Gastroesophageal sphincter (tissue), 4 donors: ENCODE data around the gene TSHZ2. TPM values are rescaled to one million over a fixed set of nuclear protein-coding genes. Genes with fewer than 3 reads are reported as not detected.

ENCODE experiments used
- ATAC-seq: fragments of 150-250 bp; one replicate; pipeline ENCODE4 v1.9.1; 2016; ENCODE audit warnings: mild to moderate bottlenecking, moderate library complexity
- H3K27ac ChIP-seq, 4 donors: fragments of 200-600 bp; sonication (generic) in 3 of 4; 1 replicate in 3 of 4; 2 replicates in 1 of 4; pipeline ENCODE4 v1.5.1; 2016 to 2019
- H3K27me3 ChIP-seq: fragments of 200-600 bp; sonication (generic); one replicate; pipeline ENCODE4 v1.5.1; 2019
- H3K36me3 ChIP-seq, 2 donors: fragments of 200-600 bp; sonication (generic); one replicate each; pipeline ENCODE4 v1.5.1; 2019; ENCODE audit warnings: control low read depth in 1 of 2
- H3K4me1 ChIP-seq, 3 donors: fragments of 200-600 bp; sonication (generic); 1 replicate in 2 of 3; 2 replicates in 1 of 3; pipeline ENCODE4 v1.5.1; 2016 to 2019; ENCODE audit warnings: control low read depth in 2 of 3
- H3K4me3 ChIP-seq, 2 donors: fragments of 200-600 bp; sonication (generic); one replicate each; pipeline ENCODE4 v1.5.1; 2019; ENCODE audit warnings: mild to moderate bottlenecking in 1 of 2, moderate library complexity in 1 of 2
- H3K9me3 ChIP-seq, 3 donors: fragments of 200-600 bp; sonication (generic); one replicate each; pipeline ENCODE4 v1.5.1; 2017 to 2019; ENCODE audit warnings: control low read depth in 2 of 3
- EP300 ChIP-seq: sonication (generic); formaldehyde crosslinking; IDR thresholded peaks from one replicate; pipeline ENCODE4 v1.6.1; 2017; ENCODE audit warnings: antibody characterized with exemption, mild to moderate bottlenecking
- POLR2A ChIP-seq, 2 donors: fragments of 450-650 bp; IDR thresholded peaks; one replicate each; pipeline ENCODE4 v1.6.1; 2017; ENCODE audit warnings: antibody characterized with exemption in 2 of 2, mild to moderate bottlenecking in 2 of 2, moderate library complexity in 1 of 2
- POLR2AphosphoS5 ChIP-seq: sonication (generic); formaldehyde crosslinking; IDR thresholded peaks from one replicate; pipeline ENCODE4 v1.6.1; 2017; ENCODE audit warnings: antibody characterized with exemption
- WGBS, 2 donors: methylation state at CpG; one replicate each; pipeline ENCODE4 v1.1.5; 2018; ENCODE audit warnings: low coverage in 1 of 2; 5-methylcytosine and 5-hydroxymethylcytosine counted together
- total RNA-seq, 4 donors: library from RNA; depleted of rRNA; stranded (reverse); fragments of >200 nt; gene quantifications; one replicate each; pipeline ENCODE4 v1.1.0, GENCODE V29; 2016
- TF ChIP-seq, protein P1 (sequence below), 4 experiments: fragments of 200-600 bp in 2 of 4; fragments of 450-650 bp in 2 of 4; sonication (generic) in 1 of 4; IDR thresholded peaks; one replicate each; pipeline ENCODE4 v1.5.1; 2017 to 2019; ENCODE audit warnings: antibody characterized with exemption in 4 of 4, mild to moderate bottlenecking in 2 of 4, moderate library complexity in 2 of 4

The TSHZ2 gene
- total RNA-seq, 4 donors from 2014 or later, result 9.9 to 21.3 (median 12.2) TPM

DNA sequence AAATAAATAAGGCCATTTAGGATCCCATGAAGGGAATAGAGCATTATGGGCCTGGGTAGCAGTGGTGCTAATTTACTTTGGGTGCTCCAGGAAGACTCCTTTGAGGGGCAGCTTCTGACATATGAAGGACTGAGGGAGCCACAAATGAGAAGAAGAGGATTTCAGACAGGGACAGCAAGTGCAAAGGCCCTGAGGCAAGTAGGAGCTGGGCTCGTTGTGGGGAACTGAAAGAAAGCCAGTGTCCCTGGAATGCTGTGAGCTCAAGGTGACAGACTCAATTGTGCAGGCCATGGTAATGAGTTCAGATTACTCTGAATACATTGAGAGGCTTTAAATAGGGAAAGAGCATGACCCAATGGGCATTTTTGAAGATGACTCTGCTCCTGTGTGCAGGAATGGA lies 307.6 kb downstream of the TSHZ2 start:
- WGBS, 2 donors, result 86 to 89% methylated on average over 1 of the region's 1 CpG
- H3K4me3 ChIP-seq, result no peak overlapping the region
- no peak overlapping the region for H3K27ac ChIP-seq
- no peaks in the 10 kb centered on the region for H3K4me1 ChIP-seq
- ATAC-seq, result no peak
- no peaks in the 10 kb centered on the region for H3K9me3 ChIP-seq
- TF ChIP-seq, protein P1, sequence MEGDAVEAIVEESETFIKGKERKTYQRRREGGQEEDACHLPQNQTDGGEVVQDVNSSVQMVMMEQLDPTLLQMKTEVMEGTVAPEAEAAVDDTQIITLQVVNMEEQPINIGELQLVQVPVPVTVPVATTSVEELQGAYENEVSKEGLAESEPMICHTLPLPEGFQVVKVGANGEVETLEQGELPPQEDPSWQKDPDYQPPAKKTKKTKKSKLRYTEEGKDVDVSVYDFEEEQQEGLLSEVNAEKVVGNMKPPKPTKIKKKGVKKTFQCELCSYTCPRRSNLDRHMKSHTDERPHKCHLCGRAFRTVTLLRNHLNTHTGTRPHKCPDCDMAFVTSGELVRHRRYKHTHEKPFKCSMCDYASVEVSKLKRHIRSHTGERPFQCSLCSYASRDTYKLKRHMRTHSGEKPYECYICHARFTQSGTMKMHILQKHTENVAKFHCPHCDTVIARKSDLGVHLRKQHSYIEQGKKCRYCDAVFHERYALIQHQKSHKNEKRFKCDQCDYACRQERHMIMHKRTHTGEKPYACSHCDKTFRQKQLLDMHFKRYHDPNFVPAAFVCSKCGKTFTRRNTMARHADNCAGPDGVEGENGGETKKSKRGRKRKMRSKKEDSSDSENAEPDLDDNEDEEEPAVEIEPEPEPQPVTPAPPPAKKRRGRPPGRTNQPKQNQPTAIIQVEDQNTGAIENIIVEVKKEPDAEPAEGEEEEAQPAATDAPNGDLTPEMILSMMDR (IDR thresholded peaks at IDR 0.05), result no peak
- TF ChIP-seq POLR2A (IDR thresholded peaks at IDR 0.05) (no peak), EP300 (no peak)
- no peaks in the 10 kb centered on the region for H3K36me3 ChIP-seq
- no peaks in the 10 kb centered on the region for H3K27me3 ChIP-seq

DNA sequence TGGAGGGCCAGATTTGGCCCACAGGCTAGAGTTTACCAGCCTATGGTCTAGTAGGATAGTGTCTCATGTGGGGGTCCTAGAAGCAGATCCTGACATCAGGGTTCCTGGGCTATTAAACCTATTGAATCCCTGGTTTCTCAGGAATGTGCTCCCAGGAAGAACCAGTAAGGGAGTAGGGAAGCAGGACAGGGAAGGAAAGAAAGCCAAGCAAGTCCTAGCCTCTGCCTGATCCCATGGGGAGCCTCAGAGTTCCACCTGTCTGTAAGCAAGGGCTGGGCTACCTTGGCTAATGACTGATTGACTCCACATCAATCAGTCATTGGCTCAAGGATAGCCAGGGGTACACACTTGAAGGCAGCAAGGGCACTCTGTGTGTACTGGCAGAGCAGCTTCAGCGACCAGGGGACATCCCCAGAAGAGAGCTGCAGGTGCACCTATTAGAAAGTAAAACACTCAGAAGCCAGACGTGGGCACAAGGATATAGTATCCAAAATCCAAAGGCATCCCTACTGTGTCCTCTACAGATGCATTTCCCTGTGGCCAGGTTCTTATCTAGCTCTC lies 309.5 kb downstream of the TSHZ2 start:
- 95% methylated on average over 2 of the region's 2 CpGs; no CpG with 5 or more reads in 1 of the 2 donors for WGBS, 2 donors
- TF ChIP-seq, protein P1 (IDR thresholded peaks at IDR 0.05), result no peak
- TF ChIP-seq POLR2AphosphoS5, result no peak
- TF ChIP-seq POLR2A (IDR thresholded peaks at IDR 0.05), result no peak
- no peak for TF ChIP-seq EP300
- H3K27me3 ChIP-seq, result no peaks in the 10 kb centered on the region
- no peak for ATAC-seq
- no peaks in the 10 kb centered on the region for H3K9me3 ChIP-seq
- H3K36me3 ChIP-seq, result no peaks in the 10 kb centered on the region
- no peak overlapping the region for H3K4me3 ChIP-seq
- H3K27ac ChIP-seq, result no peak overlapping the region
- H3K4me1 ChIP-seq, result no peaks in the 10 kb centered on the region

DNA sequence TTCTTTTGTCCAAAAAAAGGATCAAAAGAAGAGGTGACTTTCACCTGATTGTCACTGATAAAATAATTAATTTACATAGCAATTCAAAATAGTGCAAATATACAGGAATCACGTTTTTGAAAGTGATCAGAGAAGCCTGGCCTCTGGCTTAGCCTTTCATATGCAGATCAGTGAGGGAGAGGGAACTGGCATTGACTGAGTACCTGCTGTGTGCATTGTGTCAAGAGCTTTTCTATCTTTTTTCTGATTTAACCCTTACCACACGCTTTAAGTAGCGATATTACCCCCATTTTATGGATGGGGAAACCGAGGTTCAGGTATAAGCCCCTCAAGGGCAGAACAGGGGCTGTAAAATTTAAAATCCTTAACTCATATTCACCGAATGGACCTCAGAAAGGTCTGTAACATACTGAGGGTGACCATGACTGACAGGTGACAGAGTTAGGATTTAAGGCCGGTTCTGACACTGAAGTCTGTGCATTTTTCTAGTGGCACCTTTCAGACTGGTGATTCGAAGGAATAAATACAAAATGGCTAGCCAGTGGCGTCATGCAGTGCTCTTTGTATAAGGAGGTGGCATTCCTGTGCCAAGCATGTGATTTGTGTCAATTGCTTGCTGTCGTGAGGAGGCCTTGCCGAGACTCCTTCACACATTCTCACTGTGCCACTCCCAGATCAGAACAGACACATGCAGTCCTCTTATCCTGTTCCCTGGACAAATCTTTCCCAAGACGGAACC lies 310.2 kb downstream of the TSHZ2 start:
- no peaks in the 10 kb centered on the region for H3K27me3 ChIP-seq
- 78 to 96% methylated on average over 8 to 9 of the region's 11 CpGs for WGBS, 2 donors
- H3K4me1 ChIP-seq, result no peaks in the 10 kb centered on the region
- TF ChIP-seq POLR2AphosphoS5 (no peak), POLR2A (IDR thresholded peaks at IDR 0.05) (no peak), EP300 (no peak)
- TF ChIP-seq, protein P1 (IDR thresholded peaks at IDR 0.05), result no peak
- ATAC-seq, result no peak
- no peak overlapping the region for H3K4me3 ChIP-seq
- no peak overlapping the region for H3K27ac ChIP-seq
- no peaks in the 10 kb centered on the region for H3K9me3 ChIP-seq
- no peaks in the 10 kb centered on the region for H3K36me3 ChIP-seq

DNA sequence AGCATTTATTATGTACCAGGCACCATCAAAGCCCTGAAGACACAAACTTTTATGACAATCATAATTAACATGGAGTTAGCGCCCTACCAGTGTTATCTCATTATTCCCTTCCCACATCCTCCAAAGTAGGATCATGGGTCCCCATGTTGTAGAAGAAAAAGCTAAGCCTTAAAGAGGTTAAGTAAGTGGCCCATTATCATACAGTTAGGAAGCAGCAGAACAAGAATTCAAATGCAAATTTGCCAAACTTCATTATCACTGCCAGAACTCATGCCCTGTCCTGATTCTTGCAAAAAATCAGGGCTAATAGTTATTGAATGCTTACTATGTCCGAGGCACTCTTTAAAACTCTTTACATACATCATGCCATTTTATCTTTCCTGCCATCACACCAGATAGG lies 310.9 kb downstream of the TSHZ2 start:
- no peak for ATAC-seq
- H3K4me3 ChIP-seq, result no peak overlapping the region
- no peaks in the 10 kb centered on the region for H3K36me3 ChIP-seq
- no peaks in the 10 kb centered on the region for H3K4me1 ChIP-seq
- no peak overlapping the region for H3K27ac ChIP-seq
- WGBS, 2 donors, result 88 to 97% methylated on average over 2 of the region's 2 CpGs
- H3K27me3 ChIP-seq, result no peaks in the 10 kb centered on the region
- no peaks in the 10 kb centered on the region for H3K9me3 ChIP-seq
- no peak for TF ChIP-seq EP300
- TF ChIP-seq POLR2A (IDR thresholded peaks at IDR 0.05), result no peak
- TF ChIP-seq, protein P1 (IDR thresholded peaks at IDR 0.05), result no peak

DNA sequence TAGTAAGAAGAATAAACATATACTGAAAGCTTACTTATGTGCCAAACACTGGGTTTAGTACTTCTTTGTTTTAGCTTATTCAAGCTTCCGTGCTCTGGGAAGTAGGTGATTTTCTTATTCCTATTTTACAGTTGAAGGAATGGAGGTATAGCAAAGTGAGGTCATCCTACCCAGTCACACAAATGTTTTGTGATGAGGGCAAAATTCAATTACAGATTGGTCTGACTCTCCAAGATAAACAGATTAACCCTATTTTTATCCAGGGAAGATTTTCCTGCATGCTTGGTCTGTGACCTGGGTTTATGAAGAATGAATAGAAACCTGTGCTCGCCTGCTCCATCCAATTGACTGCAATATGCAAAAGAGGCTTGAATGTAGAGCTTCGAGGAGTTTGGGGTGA lies 311.4 kb downstream of the TSHZ2 start:
- no peak for ATAC-seq
- Histone ChIP-seq H3K4me3 (no peak overlapping the region), H3K4me1 (no peaks in the 10 kb centered on the region), H3K36me3 (no peaks in the 10 kb centered on the region), H3K27me3 (no peaks in the 10 kb centered on the region), H3K27ac (no peak overlapping the region), H3K9me3 (no peaks in the 10 kb centered on the region)
- no peak for TF ChIP-seq POLR2A (IDR thresholded peaks at IDR 0.05)
- TF ChIP-seq EP300, result no peak
- no peak for TF ChIP-seq POLR2AphosphoS5
- TF ChIP-seq, protein P1 (IDR thresholded peaks at IDR 0.05), result no peak
- WGBS, 2 donors, result 87 to 91% methylated on average over 2 to 3 of the region's 3 CpGs
